ENCODE data around the gene ZNF143. TPM values are rescaled to one million over a fixed set of nuclear protein-coding genes. Genes with fewer than 3 reads are reported as not detected.

Gene ZNF143
- total RNA-seq, 2 donors from 2014 or later: 34.6 to 44.4 TPM

DNA sequence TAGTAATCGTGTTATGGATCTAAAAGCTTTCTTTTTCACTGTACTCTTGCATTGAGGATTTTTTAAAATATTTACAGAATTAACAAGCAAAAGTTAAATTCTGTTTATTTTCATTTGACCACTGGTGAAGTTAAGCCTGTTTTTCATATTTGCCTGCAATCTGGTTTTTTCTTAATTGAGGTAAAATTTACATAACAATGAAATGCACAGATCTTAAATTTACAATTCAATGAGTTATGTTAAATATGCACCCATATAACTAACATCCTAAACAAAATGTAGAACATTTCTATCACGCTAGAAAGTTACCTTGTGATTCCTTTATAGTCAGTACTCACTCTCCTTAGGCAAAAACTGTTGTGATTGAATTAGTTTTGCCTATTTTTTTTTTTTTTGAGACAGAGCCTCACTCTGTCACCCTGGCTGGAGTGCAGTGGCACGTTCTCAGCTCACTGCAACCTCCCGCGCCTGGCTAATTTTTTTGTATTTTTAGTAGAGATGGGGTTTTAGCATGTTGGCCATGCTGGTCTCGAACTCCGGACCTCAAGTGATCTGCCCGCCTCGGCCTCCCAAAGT lies 58.1 kb downstream of the ZNF143 start:
- H3K4me3 ChIP-seq (ENCODE audit: low read length): no peak overlapping the region
- H3K4me1 ChIP-seq (ENCODE audit: control insufficient read depth, insufficient read depth, low read length): no peaks in the 10 kb centered on the region
- Mint-ChIP-seq H3K9me3 (peaks cover 6% of the 10 kb centered on the region), H3K4me3 (no peak overlapping the region), H3K36me3 (ENCODE audit: low read depth) (peaks cover 65% of the 10 kb centered on the region), H3K27me3 (ENCODE audit: insufficient read depth) (no peaks in the 10 kb centered on the region), H3K27ac (no peak overlapping the region), H3K4me1 (no peaks in the 10 kb centered on the region)
- H3K9me3 ChIP-seq (ENCODE audit: control insufficient read depth, low read length): peaks cover 9% of the 10 kb centered on the region
- no peaks in the 10 kb centered on the region for H3K27me3 ChIP-seq (ENCODE audit: control insufficient read depth, insufficient read depth, low read length, poor library complexity, severe bottlenecking)
- DNase-seq: no peak
- no peak overlapping the region for H3K27ac ChIP-seq (ENCODE audit: low read depth, low read length)
- TF ChIP-seq, protein P1, sequence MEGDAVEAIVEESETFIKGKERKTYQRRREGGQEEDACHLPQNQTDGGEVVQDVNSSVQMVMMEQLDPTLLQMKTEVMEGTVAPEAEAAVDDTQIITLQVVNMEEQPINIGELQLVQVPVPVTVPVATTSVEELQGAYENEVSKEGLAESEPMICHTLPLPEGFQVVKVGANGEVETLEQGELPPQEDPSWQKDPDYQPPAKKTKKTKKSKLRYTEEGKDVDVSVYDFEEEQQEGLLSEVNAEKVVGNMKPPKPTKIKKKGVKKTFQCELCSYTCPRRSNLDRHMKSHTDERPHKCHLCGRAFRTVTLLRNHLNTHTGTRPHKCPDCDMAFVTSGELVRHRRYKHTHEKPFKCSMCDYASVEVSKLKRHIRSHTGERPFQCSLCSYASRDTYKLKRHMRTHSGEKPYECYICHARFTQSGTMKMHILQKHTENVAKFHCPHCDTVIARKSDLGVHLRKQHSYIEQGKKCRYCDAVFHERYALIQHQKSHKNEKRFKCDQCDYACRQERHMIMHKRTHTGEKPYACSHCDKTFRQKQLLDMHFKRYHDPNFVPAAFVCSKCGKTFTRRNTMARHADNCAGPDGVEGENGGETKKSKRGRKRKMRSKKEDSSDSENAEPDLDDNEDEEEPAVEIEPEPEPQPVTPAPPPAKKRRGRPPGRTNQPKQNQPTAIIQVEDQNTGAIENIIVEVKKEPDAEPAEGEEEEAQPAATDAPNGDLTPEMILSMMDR (conservative IDR thresholded peaks at IDR 0.05): no peak
- no peak overlapping the region for H3K9ac ChIP-seq (ENCODE audit: extremely low read depth, low read length, poor library complexity, severe bottlenecking)
- 94 to 97% methylated on average over 4 to 8 of the region's 9 CpGs for WGBS, 2 experiments (ENCODE audit: insufficient coverage in 1 of 2, insufficient read length in 1 of 2)
- H3K36me3 ChIP-seq (ENCODE audit: control insufficient read depth, insufficient read depth, low read length): peaks cover 48% of the 10 kb centered on the region

DNA sequence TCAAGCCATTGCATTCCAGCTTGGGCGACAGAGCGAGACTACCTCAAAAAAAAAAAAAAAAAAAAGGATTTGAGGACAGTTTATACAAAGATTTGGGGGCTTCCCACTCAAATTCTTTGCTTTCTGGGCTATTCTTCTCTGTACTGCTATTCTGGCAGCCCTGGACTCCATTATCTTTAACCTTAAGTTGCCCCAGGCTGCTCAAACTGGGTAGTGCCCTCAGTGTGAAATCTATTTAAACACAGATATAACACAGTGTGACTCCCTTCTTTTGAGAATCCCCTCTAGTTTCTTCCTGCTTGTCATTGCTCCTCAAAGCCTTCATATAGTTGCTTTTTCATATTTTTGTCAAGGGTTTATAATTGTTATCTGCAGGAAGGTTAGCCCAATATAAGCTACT lies 63.2 kb downstream of the ZNF143 start:
- 94% methylated on average over 2 of the region's 2 CpGs; no CpG with 5 or more reads in 1 of the 2 experiments for WGBS, 2 experiments (ENCODE audit: insufficient coverage in 1 of 2, insufficient read length in 1 of 2)
- Mint-ChIP-seq H3K36me3 (ENCODE audit: low read depth) (peaks cover 52% of the 10 kb centered on the region), H3K9me3 (no peaks in the 10 kb centered on the region), H3K4me1 (no peaks in the 10 kb centered on the region), H3K4me3 (no peak overlapping the region), H3K27ac (no peak overlapping the region), H3K27me3 (ENCODE audit: insufficient read depth) (no peaks in the 10 kb centered on the region)
- TF ChIP-seq, protein P1 (conservative IDR thresholded peaks at IDR 0.05): no peak
- Histone ChIP-seq H3K27me3 (ENCODE audit: control insufficient read depth, insufficient read depth, low read length, poor library complexity, severe bottlenecking) (no peaks in the 10 kb centered on the region), H3K27ac (ENCODE audit: low read depth, low read length) (no peak overlapping the region), H3K9me3 (ENCODE audit: control insufficient read depth, low read length) (no peaks in the 10 kb centered on the region), H3K9ac (ENCODE audit: extremely low read depth, low read length, poor library complexity, severe bottlenecking) (no peak overlapping the region), H3K36me3 (ENCODE audit: control insufficient read depth, insufficient read depth, low read length) (peaks cover 42% of the 10 kb centered on the region), H3K4me3 (ENCODE audit: low read length) (no peak overlapping the region), H3K4me1 (ENCODE audit: control insufficient read depth, insufficient read depth, low read length) (no peaks in the 10 kb centered on the region)
- no peak for DNase-seq

DNA sequence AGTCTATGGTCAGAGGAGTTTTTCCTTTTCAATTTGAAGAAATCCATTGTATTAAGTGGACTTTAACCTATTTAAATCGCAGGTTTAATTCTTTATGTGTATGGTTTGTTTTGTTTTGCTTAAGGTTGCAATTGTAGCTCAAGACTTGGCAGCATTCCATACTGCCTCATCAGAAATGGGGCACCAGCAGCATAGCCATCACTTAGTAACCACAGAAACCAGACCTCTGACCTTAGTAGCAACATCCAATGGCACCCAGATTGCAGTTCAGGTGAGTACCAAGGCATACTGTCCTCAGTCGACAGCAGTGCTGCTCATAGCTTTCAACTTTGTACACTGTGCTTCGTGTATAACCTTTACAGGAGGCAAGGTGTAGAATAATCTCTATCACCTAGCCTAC lies 64.3 kb downstream of the ZNF143 start:
- 86 to 94% methylated on average over 2 to 3 of the region's 3 CpGs for WGBS, 2 experiments (ENCODE audit: insufficient coverage in 1 of 2, insufficient read length in 1 of 2)
- DNase-seq: no peak
- H3K27ac Mint-ChIP-seq: no peak overlapping the region
- no peak overlapping the region for H3K9ac ChIP-seq (ENCODE audit: extremely low read depth, low read length, poor library complexity, severe bottlenecking)
- H3K4me3 Mint-ChIP-seq: no peak overlapping the region
- H3K4me1 ChIP-seq (ENCODE audit: control insufficient read depth, insufficient read depth, low read length): no peaks in the 10 kb centered on the region
- no peaks in the 10 kb centered on the region for H3K9me3 ChIP-seq (ENCODE audit: control insufficient read depth, low read length)
- no peaks in the 10 kb centered on the region for H3K27me3 Mint-ChIP-seq (ENCODE audit: insufficient read depth)
- no peaks in the 10 kb centered on the region for H3K9me3 Mint-ChIP-seq
- no peak overlapping the region for H3K4me3 ChIP-seq (ENCODE audit: low read length)
- H3K36me3 Mint-ChIP-seq (ENCODE audit: low read depth): peaks cover 45% of the 10 kb centered on the region
- TF ChIP-seq, protein P1 (conservative IDR thresholded peaks at IDR 0.05): no peak
- H3K27ac ChIP-seq (ENCODE audit: low read depth, low read length): no peak overlapping the region
- no peaks in the 10 kb centered on the region for H3K27me3 ChIP-seq (ENCODE audit: control insufficient read depth, insufficient read depth, low read length, poor library complexity, severe bottlenecking)
- peaks cover 44% of the 10 kb centered on the region for H3K36me3 ChIP-seq (ENCODE audit: control insufficient read depth, insufficient read depth, low read length)
- H3K4me1 Mint-ChIP-seq: peaks cover 7% of the 10 kb centered on the region
